ENCODE results near the gene ADH6. TPM values are rescaled to one million over a fixed set of nuclear protein-coding genes. Genes with fewer than 3 reads are reported as not detected.
"Not testable (repeated sequence)": the region's sequence is repeated elsewhere in the genome, so short reads cannot be mapped to it uniquely, and the experiment has no call there.

The ADH6 gene
- total RNA-seq, 1 experiment from 2014 or later, result not detected

DNA sequence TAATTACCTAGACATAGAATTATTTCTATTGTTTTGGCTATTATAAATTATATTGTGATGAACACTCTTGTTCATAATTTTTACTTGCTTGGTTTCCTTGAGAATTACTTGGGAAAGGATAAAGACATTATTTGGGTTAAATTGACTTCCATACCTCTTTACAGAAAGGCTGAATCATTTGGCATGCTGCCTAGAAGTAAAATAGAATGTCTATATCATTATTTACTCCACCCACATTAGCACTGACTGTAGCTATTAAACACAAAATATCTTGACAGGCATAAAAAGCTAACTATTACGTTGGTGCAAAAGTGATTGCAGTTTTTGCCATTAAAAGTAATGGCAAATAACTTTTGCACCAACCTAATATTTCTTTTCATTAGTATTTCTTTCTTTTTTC is 29.7 kb upstream of the ADH6 start:
- no peak for DNase-seq
- Histone ChIP-seq H3K79me2 (ENCODE audit: low read depth) (no peaks in the 10 kb centered on the region), H3K4me2 (no peak overlapping the region), H3K36me3 (ENCODE audit: low read depth) (no peaks in the 10 kb centered on the region), H3K4me1 (replicated peaks; ENCODE audit: insufficient read depth) (no peaks in the 10 kb centered on the region), H2AFZ (no peak overlapping the region), H3K4me3 (no peak overlapping the region), H4K20me1 (ENCODE audit: insufficient read depth) (no peaks in the 10 kb centered on the region), H3K9me3 (ENCODE audit: insufficient read depth, low read depth) (no peaks in the 10 kb centered on the region), H3K27ac (no peak overlapping the region), H3F3A (ENCODE audit: insufficient read depth, low read depth) (no peaks in the 10 kb centered on the region), H3K27me3 (ENCODE audit: insufficient read depth, low read depth) (no peaks in the 10 kb centered on the region), H3K9me2 (ENCODE audit: insufficient read depth) (no peaks in the 10 kb centered on the region)
- CTCF ChIA-PET, result no interaction called here
- no TSS peak for BruUV-seq (replicated peaks)
- POLR2A ChIA-PET (ENCODE audit: unreplicated experiment), result no interaction called here
- TF ChIP-seq EZH2 (IDR thresholded peaks at IDR 0.05; ENCODE audit: low read depth), result no peak
- TF ChIP-seq, protein P1, sequence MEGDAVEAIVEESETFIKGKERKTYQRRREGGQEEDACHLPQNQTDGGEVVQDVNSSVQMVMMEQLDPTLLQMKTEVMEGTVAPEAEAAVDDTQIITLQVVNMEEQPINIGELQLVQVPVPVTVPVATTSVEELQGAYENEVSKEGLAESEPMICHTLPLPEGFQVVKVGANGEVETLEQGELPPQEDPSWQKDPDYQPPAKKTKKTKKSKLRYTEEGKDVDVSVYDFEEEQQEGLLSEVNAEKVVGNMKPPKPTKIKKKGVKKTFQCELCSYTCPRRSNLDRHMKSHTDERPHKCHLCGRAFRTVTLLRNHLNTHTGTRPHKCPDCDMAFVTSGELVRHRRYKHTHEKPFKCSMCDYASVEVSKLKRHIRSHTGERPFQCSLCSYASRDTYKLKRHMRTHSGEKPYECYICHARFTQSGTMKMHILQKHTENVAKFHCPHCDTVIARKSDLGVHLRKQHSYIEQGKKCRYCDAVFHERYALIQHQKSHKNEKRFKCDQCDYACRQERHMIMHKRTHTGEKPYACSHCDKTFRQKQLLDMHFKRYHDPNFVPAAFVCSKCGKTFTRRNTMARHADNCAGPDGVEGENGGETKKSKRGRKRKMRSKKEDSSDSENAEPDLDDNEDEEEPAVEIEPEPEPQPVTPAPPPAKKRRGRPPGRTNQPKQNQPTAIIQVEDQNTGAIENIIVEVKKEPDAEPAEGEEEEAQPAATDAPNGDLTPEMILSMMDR (conservative IDR thresholded peaks at IDR 0.05), result no peak
- intact Hi-C loops (cut with micrococcal nuclease; ENCODE audit: unreplicated experiment), result no loop called here

DNA sequence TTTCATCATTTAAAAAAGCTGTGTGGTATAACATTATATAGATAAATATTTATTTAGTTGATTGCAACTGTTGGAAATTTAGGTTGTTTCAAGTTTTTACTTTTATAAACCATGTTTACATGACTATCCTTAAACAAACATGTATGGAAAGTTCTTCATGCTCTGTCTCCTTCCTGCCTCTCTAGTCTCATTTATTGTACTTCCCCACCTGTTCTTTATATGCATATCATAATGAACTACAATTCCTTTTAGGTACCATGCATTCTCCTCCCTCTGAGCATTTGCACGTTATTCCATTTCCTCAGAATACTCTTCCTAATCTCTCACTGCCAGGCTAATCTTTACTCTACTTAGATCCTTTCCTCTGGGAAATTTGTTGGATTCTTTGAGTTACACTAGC is 16.9 kb upstream of the ADH6 start:
- Histone ChIP-seq H2AFZ (no peak overlapping the region), H3K79me2 (ENCODE audit: low read depth) (no peaks in the 10 kb centered on the region), H3K4me1 (replicated peaks; ENCODE audit: insufficient read depth) (0 out of 2 replicates have a peak, but pooled peaks cover 3% of the 10 kb centered on the region), H3K36me3 (ENCODE audit: low read depth) (no peaks in the 10 kb centered on the region), H3K27me3 (ENCODE audit: insufficient read depth, low read depth) (no peaks in the 10 kb centered on the region), H3K4me2 (no peak overlapping the region), H3K9me2 (ENCODE audit: insufficient read depth) (no peaks in the 10 kb centered on the region), H3K9me3 (ENCODE audit: insufficient read depth, low read depth) (no peaks in the 10 kb centered on the region), H3K4me3 (no peak overlapping the region), H4K20me1 (ENCODE audit: insufficient read depth) (no peaks in the 10 kb centered on the region), H3F3A (ENCODE audit: insufficient read depth, low read depth) (0 out of 2 replicates have a peak, but pooled peaks cover 4% of the 10 kb centered on the region), H3K27ac (no peak overlapping the region)
- POLR2A ChIA-PET (ENCODE audit: unreplicated experiment), result no interaction called here
- DNase-seq, result no peak
- no peak for TF ChIP-seq EZH2 (IDR thresholded peaks at IDR 0.05; ENCODE audit: low read depth)
- TF ChIP-seq, protein P1 (conservative IDR thresholded peaks at IDR 0.05), result no peak
- BruUV-seq (replicated peaks), result no TSS peak
- intact Hi-C loops (cut with micrococcal nuclease; ENCODE audit: unreplicated experiment), result no loop called here
- CTCF ChIA-PET, result no interaction called here

DNA sequence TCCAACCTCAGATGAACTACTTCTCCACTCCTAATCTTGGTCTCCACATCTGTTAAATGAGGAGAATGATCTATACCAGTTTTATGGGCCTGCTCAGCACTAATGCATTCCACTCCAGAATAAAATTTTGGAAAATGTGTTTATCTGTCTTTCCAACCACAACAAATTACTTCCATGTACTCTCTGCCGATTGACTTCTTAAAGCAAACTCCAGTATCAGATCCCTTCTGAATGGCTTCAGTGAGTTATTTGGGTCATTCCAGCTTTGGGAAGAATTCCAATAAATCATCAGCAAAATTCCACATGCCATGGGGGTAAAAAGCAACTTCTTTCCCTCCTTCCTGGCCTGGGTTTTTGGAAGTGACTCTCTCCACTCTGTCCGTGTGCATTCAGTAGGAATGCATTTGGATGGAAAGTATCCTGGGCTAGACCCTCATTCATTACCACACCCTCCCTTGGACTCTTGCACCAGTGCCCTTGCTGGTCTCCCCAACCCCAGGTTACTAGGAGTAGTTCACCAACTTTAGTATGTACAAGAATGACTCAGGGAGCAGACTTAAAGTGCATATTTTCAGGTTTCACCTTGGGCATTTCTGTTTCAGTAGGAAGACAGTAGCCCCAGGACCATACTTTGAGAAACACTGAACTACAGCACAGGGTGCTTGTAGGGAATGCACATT is 15.4 kb upstream of the ADH6 start:
- H3F3A ChIP-seq (ENCODE audit: insufficient read depth, low read depth), result 0 out of 2 replicates have a peak, but pooled peaks cover 4% of the 10 kb centered on the region
- H3K79me2 ChIP-seq (ENCODE audit: low read depth), result no peaks in the 10 kb centered on the region
- 0 out of 2 replicates have a peak, but pooled peaks cover 3% of the 10 kb centered on the region for H3K4me1 ChIP-seq (replicated peaks; ENCODE audit: insufficient read depth)
- no peaks in the 10 kb centered on the region for H3K9me2 ChIP-seq (ENCODE audit: insufficient read depth)
- CTCF ChIA-PET, result no interaction called here
- no peak overlapping the region for H3K4me3 ChIP-seq
- H3K4me2 ChIP-seq, result no peak overlapping the region
- no peaks in the 10 kb centered on the region for H3K36me3 ChIP-seq (ENCODE audit: low read depth)
- no peak overlapping the region for H2AFZ ChIP-seq
- BruUV-seq (replicated peaks), result no TSS peak
- no peaks in the 10 kb centered on the region for H3K9me3 ChIP-seq (ENCODE audit: insufficient read depth, low read depth)
- no peak for TF ChIP-seq EZH2 (IDR thresholded peaks at IDR 0.05; ENCODE audit: low read depth)
- TF ChIP-seq, protein P1 (conservative IDR thresholded peaks at IDR 0.05), result no peak
- POLR2A ChIA-PET (ENCODE audit: unreplicated experiment), result no interaction called here
- no peak for DNase-seq
- no peak overlapping the region for H3K27ac ChIP-seq
- no peaks in the 10 kb centered on the region for H4K20me1 ChIP-seq (ENCODE audit: insufficient read depth)
- no peaks in the 10 kb centered on the region for H3K27me3 ChIP-seq (ENCODE audit: insufficient read depth, low read depth)
- intact Hi-C loops (cut with micrococcal nuclease; ENCODE audit: unreplicated experiment), result no loop called here

DNA sequence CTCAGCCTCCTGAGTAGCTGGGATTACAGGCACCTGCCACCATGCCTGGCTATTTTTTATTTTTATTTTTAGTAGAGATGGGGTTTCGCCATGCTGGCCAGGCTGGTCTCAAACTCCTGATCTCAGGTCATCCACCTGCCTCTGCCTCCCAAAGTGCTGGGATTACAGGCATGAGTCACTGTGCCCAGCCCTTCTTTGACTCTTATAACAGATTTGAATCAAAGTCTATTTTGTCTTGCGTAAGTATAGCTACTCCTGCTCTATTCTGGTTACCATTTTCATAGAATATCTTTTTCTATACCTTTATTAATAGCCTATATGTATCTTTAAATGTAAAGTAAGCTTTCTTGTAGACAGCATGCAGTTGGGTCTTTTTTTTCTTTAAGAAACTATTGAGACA is 14.4 kb upstream of the ADH6 start:
- intact Hi-C loops (cut with micrococcal nuclease; ENCODE audit: unreplicated experiment); H3K9me2 ChIP-seq (ENCODE audit: insufficient read depth); H3K27ac ChIP-seq; H3K4me2 ChIP-seq; DNase-seq; H3K79me2 ChIP-seq (ENCODE audit: low read depth); H3K4me1 ChIP-seq (replicated peaks; ENCODE audit: insufficient read depth); CTCF ChIA-PET; H4K20me1 ChIP-seq (ENCODE audit: insufficient read depth); H3K4me3 ChIP-seq; H3K36me3 ChIP-seq (ENCODE audit: low read depth); H3K9me3 ChIP-seq (ENCODE audit: insufficient read depth, low read depth); POLR2A ChIA-PET (ENCODE audit: unreplicated experiment); BruUV-seq (replicated peaks); H3F3A ChIP-seq (ENCODE audit: insufficient read depth, low read depth); H2AFZ ChIP-seq; H3K27me3 ChIP-seq (ENCODE audit: insufficient read depth, low read depth): not testable (repeated sequence)

DNA sequence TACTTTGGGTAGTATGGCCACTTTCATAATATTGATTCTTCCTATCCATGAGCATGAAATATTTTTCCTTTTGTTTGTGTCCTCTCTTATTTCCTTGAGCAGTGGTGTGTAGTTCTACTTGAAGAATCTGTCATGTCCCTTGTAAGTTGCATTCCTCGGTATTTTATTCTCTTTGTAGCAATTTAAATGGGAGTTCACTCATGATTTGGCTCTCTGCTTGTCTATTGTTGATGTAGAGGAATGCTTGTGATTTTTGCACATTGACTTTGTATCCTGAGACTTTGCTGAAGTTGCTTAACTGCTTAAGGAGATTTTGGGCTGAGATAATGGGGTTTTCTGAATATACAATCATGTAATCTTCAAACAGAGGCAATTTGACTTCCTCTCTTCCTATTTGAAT is 9.7 kb upstream of the ADH6 start:
- CTCF ChIA-PET, result interaction anchor here (0.6 kb wide), 1 partner anchor 84 kb away, joined by 3 read pairs; no protein-coding TSS in a partner anchor
- H3K9me2 ChIP-seq (ENCODE audit: insufficient read depth); H3F3A ChIP-seq (ENCODE audit: insufficient read depth, low read depth); POLR2A ChIA-PET (ENCODE audit: unreplicated experiment); H3K4me3 ChIP-seq; intact Hi-C loops (cut with micrococcal nuclease; ENCODE audit: unreplicated experiment); DNase-seq; H3K4me2 ChIP-seq; H3K4me1 ChIP-seq (replicated peaks; ENCODE audit: insufficient read depth); H3K36me3 ChIP-seq (ENCODE audit: low read depth); BruUV-seq (replicated peaks); H3K27me3 ChIP-seq (ENCODE audit: insufficient read depth, low read depth); H4K20me1 ChIP-seq (ENCODE audit: insufficient read depth); H3K79me2 ChIP-seq (ENCODE audit: low read depth); H3K9me3 ChIP-seq (ENCODE audit: insufficient read depth, low read depth); H3K27ac ChIP-seq; H2AFZ ChIP-seq: not testable (repeated sequence)

Data from PC-9 (cell line).